GM19397 (cell line): ENCODE measurements around the gene SFXN5.
"Not testable (repeated sequence)": the region's sequence is repeated elsewhere in the genome, so short reads cannot be mapped to it uniquely, and the experiment has no call there.

Experiments used
- ATAC-seq: cut with Tn5 transposase; IDR thresholded peaks from one replicate; pipeline ENCODE4 v1.9.1; 2021; ENCODE audit warnings: mild to moderate bottlenecking, moderate library complexity; ENCODE audit not compliant: unreplicated experiment

SFXN5 gene

DNA sequence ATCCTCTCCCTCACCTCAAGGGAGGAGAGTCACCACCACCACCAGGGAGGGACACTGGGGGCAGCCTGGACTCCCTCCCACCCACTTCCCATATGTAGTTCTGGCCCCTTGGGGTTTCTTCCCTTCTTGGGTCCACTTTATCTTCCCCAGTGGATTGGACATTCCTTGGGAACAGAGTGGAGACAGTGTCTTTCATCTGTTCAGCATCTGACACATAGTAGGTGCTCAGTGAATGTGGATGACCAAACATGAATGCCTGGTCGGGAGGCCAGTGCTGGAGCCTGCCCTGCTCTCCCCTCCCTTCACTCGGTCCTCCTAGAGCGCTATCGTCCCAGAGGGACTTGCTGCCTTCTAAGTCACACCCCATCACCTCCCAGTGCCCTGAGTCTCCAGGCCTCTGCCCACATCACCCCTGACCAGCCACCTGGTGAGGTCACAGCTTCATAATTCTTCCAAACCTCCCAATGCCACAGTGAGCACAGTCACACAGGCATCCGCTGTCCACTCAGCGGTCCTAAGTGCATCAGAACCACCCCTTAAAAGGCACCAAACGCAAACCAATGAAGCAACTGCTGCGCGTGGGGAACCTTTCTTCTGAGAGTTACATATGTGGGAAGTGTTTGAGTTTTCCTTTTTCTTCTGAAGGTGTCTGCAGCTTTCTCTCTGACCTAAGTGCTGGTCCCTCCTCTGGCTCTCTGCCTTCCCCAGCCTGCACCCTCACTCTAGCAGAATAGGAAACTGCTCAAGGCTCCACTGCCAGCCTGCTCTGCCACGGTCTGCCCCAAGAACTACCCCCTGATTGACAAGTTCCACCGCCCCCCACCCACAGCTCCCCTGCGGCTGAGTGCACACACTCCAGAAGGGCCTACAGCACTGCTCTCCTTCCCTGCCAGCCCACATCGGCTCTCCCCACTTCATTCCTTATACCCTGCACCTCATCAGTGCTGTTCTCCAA, 7.2 kb upstream of the SFXN5 start:
- no peak for ATAC-seq

DNA sequence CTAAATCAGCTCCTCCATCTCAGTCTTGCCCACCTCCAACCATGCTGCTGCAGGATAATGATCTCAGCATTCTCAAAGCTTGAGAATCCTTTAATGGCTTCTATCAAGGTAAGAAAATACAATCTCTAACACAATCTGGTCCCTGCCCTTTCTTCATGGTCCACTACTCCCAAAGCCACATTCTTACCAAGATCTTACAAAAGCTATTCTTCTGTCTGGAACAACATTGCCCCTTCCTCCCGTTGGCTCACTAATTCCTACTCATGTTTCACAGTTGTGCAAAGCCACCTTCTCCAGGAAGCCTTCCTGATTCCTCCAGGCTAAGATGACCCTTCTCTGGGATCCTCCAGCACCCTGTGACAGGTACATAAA, 5.9 kb upstream of the SFXN5 start:
- no peak for ATAC-seq

DNA sequence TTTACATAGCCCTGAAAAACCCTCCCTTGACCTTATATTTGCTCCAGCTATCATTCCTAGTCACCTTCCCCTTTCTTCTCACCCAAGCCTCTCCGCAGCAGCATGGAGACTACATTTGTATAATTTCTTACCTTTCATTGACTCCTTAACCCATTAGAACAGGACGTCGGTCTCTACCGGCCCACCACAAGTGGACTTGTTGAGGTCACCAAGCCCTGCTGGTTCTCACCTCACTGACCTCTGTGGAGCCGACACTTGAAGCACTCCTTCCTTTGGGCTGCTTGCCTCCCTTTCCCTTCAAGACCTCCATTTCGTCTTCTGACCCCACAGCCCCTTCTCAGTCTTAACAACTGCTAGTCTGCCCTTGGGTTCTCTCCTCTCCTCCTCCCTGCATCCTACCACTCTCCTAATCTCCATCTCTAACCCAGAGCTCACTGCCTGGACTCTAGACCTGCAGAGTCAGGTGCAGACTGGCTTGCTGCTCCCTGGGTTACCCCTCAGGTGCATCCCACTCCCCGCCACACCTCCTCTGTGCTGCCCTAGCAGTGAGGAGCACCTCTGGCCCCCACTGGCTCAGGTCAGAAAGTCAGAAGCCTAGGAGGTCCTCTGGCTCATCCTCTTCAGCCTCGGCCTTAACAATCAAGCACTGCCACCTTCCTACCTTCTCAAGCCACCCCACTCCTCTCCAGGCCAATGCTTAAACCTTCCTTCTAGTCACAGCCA, 5.3 kb upstream of the SFXN5 start:
- ATAC-seq = no peak

DNA sequence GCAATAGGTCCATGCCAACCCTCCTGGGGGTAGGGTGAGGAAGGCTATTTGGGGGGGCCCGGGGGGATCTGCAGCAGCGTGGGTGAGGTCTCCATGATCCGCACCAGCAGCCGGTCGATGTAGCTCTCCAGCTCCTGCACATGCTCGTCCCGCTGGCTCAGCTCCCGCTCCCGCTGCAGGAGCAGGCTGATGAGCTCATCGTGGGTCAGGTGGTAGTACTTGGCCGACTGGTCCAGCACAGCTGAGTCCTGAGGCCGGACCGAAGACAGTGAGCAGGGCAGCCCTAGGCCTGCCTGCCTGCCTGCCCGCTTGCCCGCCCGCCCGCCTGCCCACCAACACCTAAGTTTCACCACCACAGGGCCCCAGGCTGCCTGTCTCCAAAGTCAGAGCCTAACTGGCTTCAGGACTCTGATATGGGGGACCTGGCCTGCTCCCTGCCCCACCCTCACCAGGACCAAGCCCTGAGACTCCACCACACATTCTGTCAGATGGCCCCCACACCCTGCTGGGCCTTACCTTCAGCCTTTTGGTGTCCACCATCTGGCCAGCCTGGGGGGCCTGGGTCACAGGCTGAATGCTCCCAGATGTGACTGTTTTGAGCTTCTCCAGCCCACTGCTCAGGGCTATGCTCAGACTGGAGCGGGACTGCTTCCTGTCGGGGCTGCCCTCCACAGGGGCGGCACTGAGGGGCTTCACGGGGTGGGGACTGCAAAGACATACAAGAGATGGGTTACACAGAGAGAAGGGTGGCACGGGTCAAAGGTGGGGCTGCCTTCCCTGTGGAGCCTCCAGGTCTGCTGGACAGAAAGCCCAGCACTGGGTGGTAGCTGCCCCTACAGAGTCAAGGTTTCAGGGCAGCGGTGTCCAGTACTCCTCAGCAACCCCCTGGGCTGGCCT, 4.2 kb upstream of the SFXN5 start:
- ATAC-seq = no peak

DNA sequence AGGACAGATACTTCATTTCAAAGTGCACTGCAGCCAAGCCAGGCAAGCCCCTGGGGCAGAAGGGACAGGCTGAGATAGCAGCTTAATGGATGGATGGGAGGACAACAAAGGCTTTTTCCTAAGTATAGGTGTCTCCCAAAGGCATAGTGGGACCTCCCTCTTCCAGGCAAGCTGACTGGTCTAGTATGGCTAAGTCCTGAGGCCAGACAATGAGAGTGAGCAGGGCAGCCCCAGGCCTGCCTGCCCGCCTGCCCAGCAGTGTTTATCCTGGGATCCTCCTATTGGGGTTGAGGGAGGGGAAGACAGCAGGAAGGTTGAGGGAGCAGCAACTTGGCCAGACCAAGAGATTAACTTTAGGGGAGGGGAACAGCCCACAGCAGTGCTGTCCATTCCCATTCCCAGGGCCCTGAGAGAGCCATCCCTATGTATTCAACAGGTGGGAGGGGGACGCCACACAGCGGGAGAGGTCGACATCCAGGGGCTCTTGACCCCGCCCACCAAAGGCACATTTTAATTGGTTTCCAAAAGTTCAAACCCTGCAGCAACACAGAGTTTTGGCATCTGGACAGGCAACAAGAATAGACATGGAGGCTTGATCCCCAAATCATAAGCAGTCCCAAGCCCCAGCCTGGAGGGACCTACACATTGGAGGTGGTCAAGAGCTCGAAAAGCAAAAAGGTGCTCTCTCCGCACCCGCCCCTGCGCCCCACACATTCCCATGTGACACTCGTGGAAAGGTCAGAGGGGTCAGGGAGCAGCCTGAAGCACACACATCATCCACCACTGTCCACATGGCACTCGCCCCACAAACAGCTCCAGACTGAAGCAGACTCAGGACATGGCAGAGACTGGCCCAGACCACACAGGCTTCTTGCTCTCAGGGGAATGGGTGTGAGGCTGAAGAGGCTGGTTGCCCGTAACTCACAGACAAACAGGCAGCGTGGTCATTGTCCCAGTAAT, 2.9 kb upstream of the SFXN5 start:
- ATAC-seq = no peak

DNA sequence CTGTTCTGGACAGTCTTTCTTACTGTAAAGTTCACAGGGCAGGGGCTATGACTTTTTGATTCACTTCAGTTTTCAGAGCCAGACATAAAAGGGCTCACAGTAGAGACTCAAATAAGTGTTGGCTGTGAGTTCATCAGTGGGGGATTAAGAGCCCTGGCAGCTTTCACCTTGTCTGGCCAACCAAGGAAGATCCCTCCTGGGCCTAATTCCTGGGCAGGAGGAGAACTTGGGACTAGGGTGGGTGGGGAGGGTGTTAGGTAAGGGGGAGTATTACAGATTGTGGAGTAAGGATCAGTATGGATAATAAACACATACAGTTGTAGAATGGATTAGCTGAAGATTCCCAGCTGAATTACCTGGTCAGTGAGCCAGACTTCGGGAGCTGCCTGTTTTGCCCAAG, 904 bp upstream of the SFXN5 start:
- ATAC-seq = no peak

DNA sequence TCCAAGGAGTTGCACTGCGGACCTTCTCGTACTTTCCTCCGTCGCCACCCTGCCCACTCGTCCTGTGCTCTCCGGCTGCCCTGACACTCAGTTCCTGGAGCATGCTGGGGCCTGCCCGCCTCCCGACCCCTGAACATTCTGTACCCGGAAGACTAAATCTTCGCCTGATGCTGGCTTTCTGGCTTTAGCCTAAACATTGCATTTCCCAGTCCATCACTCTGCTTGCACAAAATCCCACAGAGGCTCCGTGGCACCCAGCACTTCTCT, 550 bp upstream of the SFXN5 start:
- peak; percentile 1 for ATAC-seq

DNA sequence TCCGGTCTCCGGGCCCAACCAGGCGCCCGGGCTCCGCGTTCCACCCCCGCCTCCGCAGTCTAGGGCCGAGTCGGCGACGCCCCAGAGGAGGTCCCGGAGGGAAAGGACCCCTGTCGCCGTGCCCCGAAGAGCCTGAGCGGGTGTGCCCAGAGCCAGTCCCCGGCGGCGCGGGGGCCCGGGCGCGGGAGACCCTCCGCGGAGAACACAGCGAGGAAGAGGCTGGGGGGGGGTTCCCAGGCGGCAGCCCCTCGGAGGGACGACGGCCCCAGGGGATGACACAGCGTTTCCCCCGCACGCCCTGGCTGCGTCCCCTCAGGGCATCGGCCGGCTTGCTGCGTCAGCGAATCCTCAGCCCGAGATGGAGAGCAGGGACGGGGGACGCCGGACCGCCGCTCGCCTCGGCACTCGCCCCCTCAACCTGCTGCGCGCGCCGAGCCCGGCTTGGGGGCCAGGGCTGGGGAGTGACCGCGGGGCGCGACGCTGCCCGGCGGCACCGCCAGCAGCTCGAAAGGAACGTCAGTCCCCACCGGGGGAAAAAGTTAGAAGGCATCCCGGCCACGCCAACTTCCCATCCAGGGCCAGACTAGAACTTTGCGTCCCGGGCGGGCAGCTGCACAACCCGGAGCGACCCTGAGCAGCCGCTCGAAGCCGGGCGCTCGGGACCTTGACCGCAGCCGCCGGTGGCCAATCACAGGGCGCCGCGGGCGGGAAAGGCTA, 711 bp downstream of the SFXN5 start:
- ATAC-seq = peak; percentile 26

DNA sequence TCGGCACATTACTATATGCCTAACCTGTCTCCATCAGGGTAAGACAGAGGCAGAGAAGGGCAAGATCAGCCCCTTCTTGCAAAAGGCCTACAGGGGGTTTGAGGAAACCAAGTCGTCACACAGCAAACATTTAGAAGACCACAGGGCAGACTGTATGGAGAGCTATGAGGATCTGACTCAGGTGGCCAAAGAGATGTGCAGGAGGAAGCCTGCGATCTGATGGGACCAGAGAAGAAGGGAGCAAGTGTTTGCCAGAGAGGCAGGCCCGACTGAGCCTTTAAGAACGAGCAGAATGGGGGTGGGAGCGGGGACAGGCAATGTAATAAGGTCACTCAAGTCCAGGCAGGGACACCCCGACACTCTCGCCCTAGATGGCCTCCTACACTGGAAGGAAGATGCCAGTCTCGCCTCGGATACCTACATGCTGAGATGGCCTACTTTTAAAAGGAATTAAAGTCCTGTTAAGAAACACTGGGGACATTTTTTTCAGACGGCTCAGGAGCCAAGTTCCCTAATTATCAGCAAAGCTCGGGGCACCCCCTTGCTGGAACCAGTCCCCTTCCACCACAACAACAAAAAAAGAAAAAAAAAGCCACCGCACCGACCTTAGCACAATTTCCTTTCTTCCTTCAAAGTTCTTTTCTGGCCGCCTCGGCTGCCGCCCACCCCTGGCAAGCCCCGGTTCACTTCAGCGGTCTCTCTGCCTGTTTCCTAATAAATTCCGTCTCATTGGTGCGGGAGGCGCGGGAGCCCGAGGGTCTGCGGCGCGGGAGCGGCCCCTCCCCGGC, 1.5 kb downstream of the SFXN5 start:
- no peak for ATAC-seq

DNA sequence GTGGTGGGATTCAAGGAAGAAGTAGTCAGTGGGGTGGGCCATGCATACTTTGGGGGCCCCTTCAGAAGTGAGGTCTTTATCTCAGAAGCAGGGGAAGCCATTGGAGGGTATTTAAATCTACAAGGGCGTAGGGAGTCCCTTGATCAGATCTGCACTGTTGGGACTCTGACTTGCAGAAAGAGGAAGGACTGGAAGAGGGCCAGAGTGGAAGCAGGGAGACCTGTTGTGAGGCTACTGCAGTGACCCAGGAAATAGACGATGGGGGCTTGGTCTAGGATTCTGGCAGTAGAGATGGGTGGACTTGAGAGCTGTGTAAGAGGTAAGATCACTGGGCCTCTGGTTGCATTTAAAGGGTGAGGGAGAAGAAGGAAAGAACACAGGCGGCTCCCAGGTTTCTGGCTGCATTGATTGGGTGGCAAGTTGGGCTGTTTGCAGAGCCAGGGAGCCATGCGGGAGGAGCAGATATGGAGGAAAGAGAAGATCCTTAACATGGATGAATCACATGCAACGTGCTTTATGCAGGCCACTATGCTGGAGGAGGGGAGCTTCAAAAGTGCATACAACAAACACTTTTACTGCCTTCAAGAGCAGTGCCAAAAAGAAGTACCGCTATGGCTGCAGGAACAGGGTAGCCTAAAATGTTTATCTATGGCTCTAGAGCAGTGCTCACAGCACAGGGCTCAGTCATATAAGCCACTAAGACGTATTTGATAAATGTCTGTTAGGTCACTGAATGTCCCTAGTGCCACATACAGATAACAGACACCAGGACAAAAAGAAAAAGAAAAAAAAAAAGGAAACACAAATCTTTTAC, 2.3 kb downstream of the SFXN5 start:
- ATAC-seq = no peak

DNA sequence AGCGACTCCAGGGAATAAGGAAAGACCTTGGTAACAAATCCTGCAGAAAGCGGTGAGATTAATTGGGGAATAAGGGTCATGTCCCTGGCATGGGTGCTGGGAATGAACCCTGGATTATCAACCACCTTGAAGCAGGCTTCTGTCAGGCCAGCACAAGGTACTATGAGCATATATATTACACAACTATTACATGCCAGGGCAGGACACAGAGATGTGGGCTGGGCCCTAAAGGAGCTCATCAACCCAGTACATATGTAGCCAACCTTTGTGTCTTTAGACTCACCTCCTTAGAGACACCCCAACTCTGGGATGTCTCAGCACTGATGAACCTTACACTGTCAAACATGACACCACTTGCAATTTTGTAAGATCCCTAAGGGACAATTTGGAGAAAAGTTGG, 3.4 kb downstream of the SFXN5 start:
- no peak for ATAC-seq

DNA sequence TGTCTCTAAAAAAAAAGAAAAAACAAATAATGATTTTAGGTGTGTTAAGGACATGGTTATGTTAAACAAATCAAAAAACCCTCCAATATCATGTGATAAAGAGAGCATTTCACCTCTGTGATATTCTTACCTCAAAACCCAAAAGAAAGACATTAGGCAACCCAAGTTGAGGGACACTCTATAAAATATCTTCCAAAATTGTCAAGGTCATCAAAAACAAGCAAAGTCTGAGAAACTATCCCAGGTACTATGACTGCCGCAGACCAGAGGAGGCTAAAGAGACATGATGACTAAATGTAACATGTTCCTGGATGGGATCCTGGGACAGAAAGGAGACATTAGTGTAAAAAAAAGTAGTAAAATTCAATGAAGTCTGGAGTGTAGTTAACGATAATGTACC, 4.5 kb downstream of the SFXN5 start:
- no peak for ATAC-seq

DNA sequence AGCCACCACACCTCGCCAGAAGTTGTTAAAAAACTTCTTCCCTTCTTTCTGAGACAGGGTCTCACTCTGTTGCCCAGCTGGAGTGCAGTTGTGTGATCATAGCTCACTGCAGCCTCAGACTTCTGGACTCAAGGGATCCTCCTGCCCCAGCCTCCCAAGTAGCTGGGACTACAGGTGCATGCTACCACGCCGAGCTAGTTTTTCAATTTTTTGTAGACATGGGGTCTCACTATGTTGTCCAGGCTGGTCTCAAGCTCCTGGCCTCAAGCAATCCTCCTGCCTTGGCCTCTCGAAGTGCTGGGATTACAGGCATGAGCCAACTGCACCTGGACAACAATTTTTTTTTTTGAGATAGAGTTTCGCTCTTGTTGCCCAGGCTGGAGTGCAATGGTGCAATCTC, 6.4 kb downstream of the SFXN5 start:
- not testable (repeated sequence) for ATAC-seq

DNA sequence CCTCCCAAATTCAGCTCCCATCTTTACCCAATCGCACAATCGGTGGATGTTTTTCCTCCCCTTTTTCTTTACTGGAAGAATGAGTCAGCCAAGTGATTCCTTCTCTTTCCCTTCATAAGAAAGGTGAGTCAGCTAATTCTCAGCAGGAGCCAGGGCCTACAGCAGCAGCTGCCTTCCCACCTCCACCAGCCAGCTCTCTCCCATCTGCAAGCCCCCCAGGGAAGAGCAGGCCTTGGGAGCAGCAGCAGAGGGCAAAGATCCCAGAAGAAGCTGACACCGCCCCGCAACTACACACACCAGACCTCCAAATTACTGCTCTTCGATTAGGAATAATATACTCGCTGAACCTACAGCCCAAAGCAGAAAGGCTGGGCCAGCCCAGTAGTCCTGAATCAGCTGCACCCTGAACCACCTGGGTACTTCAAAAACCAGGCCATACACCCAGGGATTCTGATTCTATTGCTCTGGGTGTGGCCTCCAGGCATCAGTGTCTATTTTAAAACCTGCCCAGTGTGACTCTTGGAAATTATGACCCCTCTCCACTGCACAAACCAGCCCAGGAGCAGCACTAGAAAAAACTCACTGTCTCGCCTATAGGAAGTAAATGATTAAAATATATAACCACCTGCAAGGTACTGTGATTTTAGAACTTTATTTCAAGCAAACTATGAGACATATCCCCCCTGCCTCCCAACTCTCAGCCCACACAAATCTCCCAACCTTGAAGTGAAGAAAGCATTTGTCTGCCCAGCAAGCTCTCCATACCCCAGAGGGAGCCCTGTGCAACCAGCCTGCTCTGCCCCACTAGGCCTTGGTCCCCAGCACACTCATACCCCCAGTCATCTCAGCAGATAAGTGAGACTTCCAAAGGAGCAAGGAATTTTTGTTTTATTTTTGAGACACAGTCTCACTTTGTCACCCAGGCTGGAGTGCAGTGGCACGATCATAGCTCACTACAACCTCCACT, 7.3 kb downstream of the SFXN5 start:
- no peak for ATAC-seq

DNA sequence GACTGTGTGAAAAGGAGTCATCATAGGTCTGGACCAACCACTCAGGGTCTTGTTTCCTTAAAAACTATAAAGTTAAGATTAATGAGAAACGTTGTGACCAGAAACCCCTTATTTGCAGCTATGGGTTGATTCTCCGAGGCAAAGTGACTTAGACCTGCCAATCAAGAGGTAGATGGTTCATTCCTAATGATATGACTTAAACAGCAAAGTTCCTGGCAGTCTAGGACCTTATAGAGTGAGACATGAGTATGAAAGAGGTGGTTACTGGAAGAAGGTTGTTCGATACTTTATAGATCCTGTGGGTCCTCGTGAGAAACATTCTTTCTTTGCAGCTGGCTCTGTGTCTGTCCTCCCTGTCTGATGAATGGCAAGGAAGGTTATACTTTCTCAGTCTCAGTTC, 8.0 kb downstream of the SFXN5 start:
- no peak for ATAC-seq

DNA sequence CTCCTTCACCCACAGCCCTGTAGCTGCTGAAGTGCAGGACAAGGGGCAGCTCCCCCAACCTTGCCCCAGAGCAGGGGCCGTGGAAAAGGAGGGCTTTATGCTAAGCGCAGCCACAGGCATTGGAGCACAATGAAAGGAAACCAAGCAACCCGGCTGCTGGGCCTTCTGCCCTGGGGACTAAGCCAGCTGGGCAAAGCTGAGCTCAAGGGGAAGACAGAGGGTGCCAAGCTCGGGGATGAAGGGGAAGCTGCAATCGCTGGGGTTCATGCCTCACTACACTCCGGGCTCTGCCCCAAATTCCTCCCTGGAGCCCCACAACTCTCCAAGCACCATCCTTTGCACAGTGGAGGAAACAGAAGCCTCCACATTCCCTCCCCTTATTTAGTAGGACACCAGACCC, 12.4 kb downstream of the SFXN5 start:
- ATAC-seq = no peak

DNA sequence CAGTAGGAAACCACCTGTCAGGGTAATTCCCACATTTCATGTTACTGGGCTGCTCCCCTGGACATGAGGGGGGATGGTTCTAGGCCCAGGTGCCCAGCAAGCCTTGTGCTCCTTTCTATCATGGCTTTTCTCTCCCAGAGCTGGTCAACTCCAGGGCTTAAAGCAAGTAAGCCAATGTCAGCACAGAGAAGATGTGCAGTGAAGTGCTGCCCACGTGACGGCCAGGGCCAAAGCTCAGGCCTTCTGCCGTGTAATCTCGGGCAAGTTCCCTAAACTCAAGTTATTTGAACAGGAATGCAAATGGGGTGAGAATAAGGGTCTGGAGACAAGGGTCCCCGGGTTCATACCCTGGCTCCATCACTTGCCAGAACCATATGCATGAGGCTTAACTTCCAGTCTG, 16.5 kb downstream of the SFXN5 start:
- ATAC-seq = no peak
